Suprapubic skin (tissue), 4 donors: Measurements from ENCODE around the gene TEDC1. TPM values are rescaled to one million over a fixed set of nuclear protein-coding genes. Genes with fewer than 3 reads are reported as not detected.

Experiments used
- DNase-seq, 2 donors: peaks; one replicate each; pipeline ENCODE4 v3.0.0-alpha.2; 2019; ENCODE audit warnings: low spot score in 2 of 2
- H3K27ac ChIP-seq: fragments of 200-600 bp; sonication (generic); one replicate; pipeline ENCODE4 v1.5.1; 2019
- H3K27me3 ChIP-seq: fragments of 200-600 bp; sonication (generic); one replicate; pipeline ENCODE4 v1.5.1; 2019
- H3K36me3 ChIP-seq: fragments of 200-600 bp; sonication (generic); one replicate; pipeline ENCODE4 v1.5.1; 2019
- H3K4me1 ChIP-seq: fragments of 200-600 bp; sonication (generic); one replicate; pipeline ENCODE4 v1.5.1; 2019
- H3K4me3 ChIP-seq: fragments of 200-600 bp; sonication (generic); one replicate; pipeline ENCODE4 v1.5.1; 2019; ENCODE audit warnings: mild to moderate bottlenecking
- H3K9me3 ChIP-seq: fragments of 200-600 bp; sonication (generic); one replicate; pipeline ENCODE4 v1.5.1; 2019
- CTCF ChIP-seq, 2 donors: fragments of 200-600 bp in 1 of 2; fragments of 450-650 bp in 1 of 2; sonication (generic) in 1 of 2; IDR thresholded peaks; one replicate each; pipeline ENCODE4 v1.5.1; 2016 to 2019; ENCODE audit warnings: antibody characterized with exemption in 2 of 2, mild to moderate bottlenecking in 1 of 2, moderate library complexity in 1 of 2
- EP300 ChIP-seq: sonication (generic); formaldehyde crosslinking; IDR thresholded peaks from one replicate; pipeline ENCODE4 v1.6.1; 2017; ENCODE audit warnings: antibody characterized with exemption
- POLR2A ChIP-seq, 2 donors: fragments of 450-650 bp; IDR thresholded peaks; one replicate each; pipeline ENCODE4 v1.6.1; 2017; ENCODE audit warnings: antibody characterized with exemption in 2 of 2, mild to moderate bottlenecking in 2 of 2, moderate library complexity in 2 of 2
- POLR2AphosphoS5 ChIP-seq, 3 donors: sonication (generic); formaldehyde crosslinking; IDR thresholded peaks; one replicate each; pipeline ENCODE4 v1.6.1; 2017; ENCODE audit warnings: antibody characterized with exemption in 3 of 3
- whole genome bisulfite sequencing: methylation state at CpG from one replicate; pipeline ENCODE4 v1.1.5; 2018; 5-methylcytosine and 5-hydroxymethylcytosine counted together
- total RNA-seq, 4 donors: library from RNA; depleted of rRNA; stranded (reverse); fragments of >200 nt; gene quantifications; one replicate each; pipeline ENCODE4 v1.1.0, GENCODE V29; 2016

Gene TEDC1
- total RNA-seq, 4 donors from 2014 or later: 11.4 to 41.0 (median 14.0) TPM

DNA sequence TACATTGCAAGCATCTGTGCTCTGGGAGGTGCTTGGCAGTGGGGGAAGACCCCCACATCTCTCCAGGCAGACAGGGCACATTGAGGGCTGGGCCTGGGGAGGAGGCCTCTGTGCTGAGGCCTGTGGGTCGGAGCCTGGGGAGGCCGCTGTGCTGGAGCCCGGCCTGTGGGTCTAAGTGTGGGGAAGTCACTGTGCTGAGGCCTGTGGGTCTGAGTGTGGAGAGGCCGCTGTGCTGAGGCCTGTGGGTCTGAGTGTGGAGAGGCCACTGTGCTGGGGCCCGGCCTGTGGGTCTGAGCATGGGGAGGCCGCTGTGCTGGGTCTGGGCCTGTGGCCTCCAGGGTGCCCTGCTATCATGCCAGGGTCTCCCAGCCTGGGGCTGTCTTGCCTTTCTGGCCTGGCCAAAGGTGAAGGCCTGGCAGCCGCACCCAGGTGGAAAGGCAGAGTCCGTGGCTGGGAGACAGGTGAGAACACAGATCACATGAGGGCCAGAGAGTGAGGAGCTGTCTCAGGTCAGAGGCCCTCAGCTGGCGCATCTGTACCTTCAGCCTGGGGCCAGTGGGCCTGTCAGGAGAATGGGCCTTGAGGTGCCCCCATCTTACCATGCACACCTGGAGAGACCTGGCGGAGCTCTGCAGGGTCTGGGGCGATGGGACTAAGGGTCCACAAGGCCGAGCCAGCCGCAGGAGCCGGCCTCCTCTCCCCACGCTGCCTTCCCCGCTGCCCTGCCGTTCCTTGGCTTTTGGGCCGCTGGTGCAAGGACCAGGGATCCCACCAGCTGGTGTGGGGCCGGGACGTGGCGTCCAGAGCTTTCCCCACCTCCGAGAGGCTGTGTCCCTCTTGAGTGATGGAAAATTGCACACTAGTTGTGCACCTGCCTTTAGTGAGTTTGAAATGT is 35.0 kb upstream of the TEDC1 start:
- H3K4me1 ChIP-seq: no peaks in the 10 kb centered on the region
- no peak for DNase-seq
- H3K27ac ChIP-seq: no peak overlapping the region
- WGBS: 83% methylated on average over 2 of the region's 22 CpGs
- TF ChIP-seq CTCF (IDR thresholded peaks at IDR 0.05) (no peak), POLR2AphosphoS5 (IDR thresholded peaks at IDR 0.05) (no peak), POLR2A (IDR thresholded peaks at IDR 0.05) (no peak), EP300 (no peak)
- no peak overlapping the region for H3K4me3 ChIP-seq
- no peaks in the 10 kb centered on the region for H3K27me3 ChIP-seq
- no peaks in the 10 kb centered on the region for H3K9me3 ChIP-seq
- peaks cover 78% of the 10 kb centered on the region for H3K36me3 ChIP-seq

DNA sequence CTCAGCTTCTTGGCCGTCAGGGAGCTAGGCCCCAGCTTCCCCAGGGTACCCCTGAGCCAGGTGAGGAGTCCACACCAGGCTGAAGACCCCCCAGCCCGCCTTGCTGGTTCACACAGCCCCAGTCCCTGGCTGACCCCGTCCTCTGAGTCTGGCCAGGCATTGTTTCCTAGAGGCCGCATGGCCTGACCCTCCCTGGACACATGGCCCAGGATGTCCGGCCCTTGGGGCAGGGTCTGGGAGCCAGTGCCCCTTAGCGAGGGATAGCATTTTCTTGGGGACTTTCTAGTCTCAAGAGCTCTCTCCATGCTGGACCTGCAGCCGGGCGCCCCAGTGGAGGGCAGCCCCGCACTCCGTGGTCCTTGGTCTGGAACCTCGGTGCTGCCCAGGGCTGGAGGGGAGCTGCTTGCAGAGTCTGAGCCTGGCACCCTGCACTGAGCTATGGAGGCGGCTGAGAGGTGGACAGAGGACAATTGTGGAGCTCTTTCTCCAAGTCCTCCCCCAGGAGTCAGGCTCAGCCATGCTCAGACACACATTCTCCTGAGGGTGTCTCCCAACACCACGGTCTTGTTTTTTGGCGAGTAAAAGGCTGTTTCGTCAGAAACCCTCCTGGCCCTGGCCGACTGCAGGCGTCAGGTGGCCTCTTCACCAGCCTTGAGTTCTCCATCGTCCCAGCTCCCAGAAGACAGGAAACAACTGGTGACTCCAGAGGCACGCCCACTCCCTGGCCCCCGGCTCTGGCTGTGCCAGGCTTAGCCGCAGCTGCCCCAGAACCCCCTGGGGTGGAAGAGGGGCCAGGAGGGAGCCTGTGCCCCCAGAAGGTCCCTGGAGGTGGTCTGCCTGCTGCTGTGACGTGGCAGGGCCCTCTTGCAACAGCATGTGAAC is 34.1 kb upstream of the TEDC1 start:
- Histone ChIP-seq H3K36me3 (peaks cover 81% of the 10 kb centered on the region), H3K27ac (no peak overlapping the region), H3K4me1 (no peaks in the 10 kb centered on the region), H3K9me3 (no peaks in the 10 kb centered on the region), H3K4me3 (no peak overlapping the region), H3K27me3 (no peaks in the 10 kb centered on the region)
- DNase-seq: no peak
- 88% methylated on average over 11 of the region's 22 CpGs for WGBS
- TF ChIP-seq POLR2A (IDR thresholded peaks at IDR 0.05): no peak
- no peak for TF ChIP-seq POLR2AphosphoS5 (IDR thresholded peaks at IDR 0.05)
- TF ChIP-seq EP300: no peak
- no peak for TF ChIP-seq CTCF (IDR thresholded peaks at IDR 0.05)

- no peak overlapping the region for H3K4me3 ChIP-seq
- H3K36me3 ChIP-seq: peaks cover 81% of the 10 kb centered on the region
- WGBS: 93% methylated on average over 14 of the region's 18 CpGs
- no peaks in the 10 kb centered on the region for H3K27me3 ChIP-seq
- no peak for DNase-seq
- no peaks in the 10 kb centered on the region for H3K4me1 ChIP-seq
- TF ChIP-seq POLR2AphosphoS5 (IDR thresholded peaks at IDR 0.05) (no peak), CTCF (IDR thresholded peaks at IDR 0.05) (no peak), POLR2A (IDR thresholded peaks at IDR 0.05) (no peak), EP300 (no peak)
- H3K9me3 ChIP-seq: no peaks in the 10 kb centered on the region
- H3K27ac ChIP-seq: no peak overlapping the region
Observed at GRCh38 chr14:105458010-105458409, 33.0 kb upstream of the TEDC1 start.

GRCh38 chr14:105458571-105458970 is 32.5 kb upstream of the TEDC1 start:
- no peaks in the 10 kb centered on the region for H3K4me1 ChIP-seq
- H3K36me3 ChIP-seq: peaks cover 81% of the 10 kb centered on the region
- no peaks in the 10 kb centered on the region for H3K9me3 ChIP-seq
- DNase-seq: no peak
- H3K4me3 ChIP-seq: no peak overlapping the region
- 87% methylated on average over 6 of the region's 14 CpGs for WGBS
- H3K27me3 ChIP-seq: no peaks in the 10 kb centered on the region
- H3K27ac ChIP-seq: no peak overlapping the region
- TF ChIP-seq EP300 (no peak), CTCF (IDR thresholded peaks at IDR 0.05) (no peak), POLR2AphosphoS5 (IDR thresholded peaks at IDR 0.05) (no peak), POLR2A (IDR thresholded peaks at IDR 0.05) (no peak)

GRCh38 chr14:105460116-105460515 is 30.9 kb upstream of the TEDC1 start:
- H3K9me3 ChIP-seq: no peaks in the 10 kb centered on the region
- 97% methylated on average over 11 of the region's 17 CpGs for WGBS
- no peaks in the 10 kb centered on the region for H3K27me3 ChIP-seq
- H3K4me1 ChIP-seq: no peaks in the 10 kb centered on the region
- H3K4me3 ChIP-seq: no peak overlapping the region
- no peak for DNase-seq
- no peak overlapping the region for H3K27ac ChIP-seq
- no peak for TF ChIP-seq POLR2A (IDR thresholded peaks at IDR 0.05)
- no peak for TF ChIP-seq POLR2AphosphoS5 (IDR thresholded peaks at IDR 0.05)
- H3K36me3 ChIP-seq: peaks cover 81% of the 10 kb centered on the region
